ENCODE results near the gene MAP3K15. TPM values are rescaled to one million over a fixed set of nuclear protein-coding genes. Genes with fewer than 3 reads are reported as not detected.

Gene MAP3K15
- total RNA-seq, 1 experiment from 2014 or later, result not detected

DNA sequence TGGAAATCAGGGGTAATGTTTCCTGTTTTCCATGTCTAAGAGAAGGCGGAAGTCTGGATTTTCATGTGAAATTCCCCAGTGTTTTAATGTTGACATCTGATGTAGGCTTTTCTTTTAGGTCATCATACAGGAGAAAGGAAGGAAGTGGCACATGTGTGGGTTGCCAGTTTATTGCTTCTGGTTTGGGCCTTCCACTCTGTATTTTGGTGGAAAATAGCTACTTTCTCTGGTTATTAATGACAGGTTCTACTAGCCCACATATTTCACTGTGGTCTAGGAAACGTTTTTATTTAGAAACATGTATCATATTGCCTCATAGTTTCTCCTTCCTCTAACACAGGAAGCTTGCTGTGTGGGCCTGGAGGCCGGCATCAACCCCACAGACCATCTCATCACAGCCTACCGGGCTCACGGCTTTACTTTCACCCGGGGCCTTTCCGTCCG lies 164.3 kb downstream of the MAP3K15 start:
- DNase-seq, result no peak

DNA sequence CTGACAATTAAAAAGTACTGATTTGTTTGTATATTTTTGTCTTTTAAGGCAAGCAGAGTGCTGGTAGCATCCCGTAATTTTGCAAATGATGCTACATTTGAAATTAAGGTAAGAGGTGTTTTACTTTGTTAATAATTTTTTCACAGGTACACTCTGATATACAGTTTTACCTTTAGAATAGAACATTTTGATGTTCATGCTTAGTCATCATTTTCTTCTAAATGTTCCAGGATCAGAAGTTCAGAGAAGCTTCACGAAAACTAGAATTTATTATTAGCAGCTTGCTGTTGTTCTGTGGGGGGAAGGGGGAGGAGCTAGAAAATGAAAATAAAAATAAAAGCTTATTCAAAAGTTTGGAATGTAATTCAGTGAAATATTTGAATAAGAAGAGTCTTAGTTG lies 166.0 kb downstream of the MAP3K15 start:
- no peak overlapping the region for H3K4me3 ChIP-seq (ENCODE audit: low read length)
- no peak overlapping the region for H2AFZ ChIP-seq (ENCODE audit: low read length)
- H3K36me3 ChIP-seq (ENCODE audit: insufficient read depth, low read length), result peaks cover 6% of the 10 kb centered on the region; the same call in 1 of the 2 replicates
- no peak overlapping the region for H3K9ac ChIP-seq (ENCODE audit: low read length)
- peaks cover 4% of the 10 kb centered on the region; the same call in 1 of the 2 replicates for H4K20me1 ChIP-seq (ENCODE audit: insufficient read depth, low read depth, low read length)
- H3K27ac ChIP-seq (ENCODE audit: low read length), result no peak overlapping the region
- peaks cover 25% of the 10 kb centered on the region for H3K4me1 ChIP-seq (ENCODE audit: low read length)
- H3K9me2 ChIP-seq (replicated peaks; ENCODE audit: insufficient read depth, low read length), result no peaks in the 10 kb centered on the region
- no peak for DNase-seq
- no peak overlapping the region for H3K4me2 ChIP-seq (ENCODE audit: low read depth, low read length, poor library complexity, severe bottlenecking)
- no peaks in the 10 kb centered on the region for H3K27me3 ChIP-seq (ENCODE audit: low read length)
- H3K9me3 ChIP-seq (ENCODE audit: low read length), result no peaks in the 10 kb centered on the region
- H3K79me2 ChIP-seq (ENCODE audit: low read length), result peaks cover 44% of the 10 kb centered on the region

More for the DNA sequence above, 164.3 kb downstream of the MAP3K15 start:
- Histone ChIP-seq H4K20me1 (ENCODE audit: insufficient read depth, low read depth, low read length) (no peaks in the 10 kb centered on the region), H2AFZ (ENCODE audit: low read length) (no peak overlapping the region), H3K27me3 (ENCODE audit: low read length) (no peaks in the 10 kb centered on the region), H3K9me2 (replicated peaks; ENCODE audit: insufficient read depth, low read length) (no peaks in the 10 kb centered on the region), H3K79me2 (ENCODE audit: low read length) (peaks cover 27% of the 10 kb centered on the region), H3K9ac (ENCODE audit: low read length) (no peak overlapping the region), H3K4me3 (ENCODE audit: low read length) (no peak overlapping the region), H3K4me2 (ENCODE audit: low read depth, low read length, poor library complexity, severe bottlenecking) (no peak overlapping the region), H3K36me3 (ENCODE audit: insufficient read depth, low read length) (peaks cover 6% of the 10 kb centered on the region; the same call in 1 of the 2 replicates), H3K9me3 (ENCODE audit: low read length) (no peaks in the 10 kb centered on the region), H3K27ac (ENCODE audit: low read length) (no peak overlapping the region), H3K4me1 (ENCODE audit: low read length) (peaks cover 14% of the 10 kb centered on the region)

DNA sequence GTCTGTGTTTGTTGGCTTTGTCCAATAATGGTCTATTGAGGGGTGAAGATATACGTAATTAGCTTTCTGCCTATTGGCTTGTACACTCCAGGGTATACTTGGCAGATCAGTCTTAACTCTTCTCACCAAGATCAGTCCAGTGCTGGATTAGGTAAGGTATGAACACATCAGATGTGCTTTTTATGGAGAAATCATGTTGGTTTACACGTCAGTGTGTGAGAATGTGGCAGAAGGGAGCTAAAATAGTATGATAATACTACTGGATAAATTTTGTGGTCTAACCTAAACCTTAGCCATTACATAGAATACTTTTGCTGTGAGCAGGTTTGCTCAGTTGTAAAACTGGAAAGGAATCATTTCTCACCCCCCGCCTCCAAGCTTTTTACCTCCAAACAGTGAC lies 167.4 kb downstream of the MAP3K15 start:
- Histone ChIP-seq H3K79me2 (ENCODE audit: low read length) (peaks cover 47% of the 10 kb centered on the region), H2AFZ (ENCODE audit: low read length) (no peak overlapping the region), H3K4me3 (ENCODE audit: low read length) (no peak overlapping the region), H3K4me1 (ENCODE audit: low read length) (peaks cover 30% of the 10 kb centered on the region), H3K27me3 (ENCODE audit: low read length) (no peaks in the 10 kb centered on the region), H3K9me2 (replicated peaks; ENCODE audit: insufficient read depth, low read length) (no peaks in the 10 kb centered on the region), H3K4me2 (ENCODE audit: low read depth, low read length, poor library complexity, severe bottlenecking) (no peak overlapping the region), H3K9me3 (ENCODE audit: low read length) (no peaks in the 10 kb centered on the region), H3K36me3 (ENCODE audit: insufficient read depth, low read length) (peaks cover 6% of the 10 kb centered on the region; the same call in 1 of the 2 replicates), H4K20me1 (ENCODE audit: insufficient read depth, low read depth, low read length) (peaks cover 4% of the 10 kb centered on the region; the same call in 1 of the 2 replicates), H3K9ac (ENCODE audit: low read length) (no peak overlapping the region), H3K27ac (ENCODE audit: low read length) (no peak overlapping the region)
- DNase-seq, result no peak

DNA sequence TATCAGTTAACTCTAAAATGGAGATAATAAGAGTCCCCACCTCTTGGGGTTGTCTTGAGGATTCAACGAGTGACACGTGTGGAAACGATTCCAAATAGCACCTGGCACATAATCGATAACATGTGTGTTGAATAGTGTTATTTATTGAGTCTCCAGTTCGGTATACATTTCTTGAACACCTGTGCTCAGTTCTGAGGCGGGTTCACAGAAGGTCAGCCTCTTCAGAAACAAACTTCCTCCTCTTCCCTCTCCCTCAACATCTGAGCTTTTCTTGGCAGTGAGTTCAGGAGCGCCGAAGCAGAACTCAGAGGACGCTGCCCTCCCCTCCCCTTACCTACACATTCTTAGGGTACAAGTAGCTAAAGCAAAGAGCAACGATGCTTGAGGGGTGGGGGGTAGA lies 170.6 kb downstream of the MAP3K15 start:
- Histone ChIP-seq H3K9me2 (replicated peaks; ENCODE audit: insufficient read depth, low read length) (no peaks in the 10 kb centered on the region), H3K4me1 (ENCODE audit: low read length) (peaks cover 28% of the 10 kb centered on the region), H3K9ac (ENCODE audit: low read length) (peak overlapping the region; percentile 78), H3K4me2 (ENCODE audit: low read depth, low read length, poor library complexity, severe bottlenecking) (peak overlapping the region; percentile 68), H3K27me3 (ENCODE audit: low read length) (no peaks in the 10 kb centered on the region), H3K36me3 (ENCODE audit: insufficient read depth, low read length) (no peaks in the 10 kb centered on the region), H3K4me3 (ENCODE audit: low read length) (peak overlapping the region; percentile 78), H4K20me1 (ENCODE audit: insufficient read depth, low read depth, low read length) (peaks cover 4% of the 10 kb centered on the region; the same call in 1 of the 2 replicates), H2AFZ (ENCODE audit: low read length) (no peak overlapping the region), H3K27ac (ENCODE audit: low read length) (no peak overlapping the region), H3K9me3 (ENCODE audit: low read length) (no peaks in the 10 kb centered on the region), H3K79me2 (ENCODE audit: low read length) (peaks cover 47% of the 10 kb centered on the region)
- peak; percentile 36 for DNase-seq

DNA sequence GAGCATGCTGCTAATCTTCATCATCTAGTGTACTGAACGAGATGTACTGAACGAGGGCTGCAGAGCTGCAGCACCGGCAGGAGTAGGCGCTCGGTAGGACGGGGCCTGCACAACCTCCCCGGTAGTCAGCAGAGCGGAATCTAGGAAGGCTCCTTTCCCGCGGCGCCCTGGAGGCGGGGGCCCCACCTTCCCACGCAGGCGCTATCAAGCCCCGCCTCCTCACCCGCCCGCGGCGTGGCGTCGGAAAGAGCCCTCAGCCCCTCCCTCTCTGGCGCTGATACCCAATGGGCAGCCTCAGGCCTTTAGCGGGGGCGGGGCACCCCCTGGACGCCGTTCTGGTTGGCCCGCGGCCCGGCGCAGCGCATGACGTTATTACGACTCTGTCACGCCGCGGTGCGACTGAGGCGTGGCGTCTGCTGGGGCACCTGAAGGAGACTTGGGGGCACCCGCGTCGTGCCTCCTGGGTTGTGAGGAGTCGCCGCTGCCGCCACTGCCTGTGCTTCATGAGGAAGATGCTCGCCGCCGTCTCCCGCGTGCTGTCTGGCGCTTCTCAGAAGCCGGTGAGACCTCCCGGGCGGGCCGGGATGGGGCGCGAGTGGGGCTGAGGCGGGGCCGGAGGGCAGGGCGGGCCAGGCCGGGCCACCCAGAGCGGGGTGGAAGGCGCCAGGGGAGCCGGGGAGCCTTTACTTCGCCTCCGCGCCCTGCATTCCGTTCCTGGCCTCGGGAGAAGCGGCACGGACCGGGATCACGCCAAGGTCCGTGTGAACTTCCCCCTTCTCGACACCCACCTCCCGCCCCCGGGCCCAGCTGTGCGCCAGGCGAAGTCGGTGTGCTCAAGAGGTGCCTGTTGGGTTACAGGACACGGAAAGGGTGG lies 171.5 kb downstream of the MAP3K15 start, which contains the start of gene PDHA1:
PDHA1 (plus strand) TSS at position 393 of the 874 bp plus-strand sequence; CDS start at position 504, 111 bp downstream.
- Histone ChIP-seq H3K27ac (ENCODE audit: low read length) (peak within 1 kb of the TSS; percentile 42; the same call in 1 of the 2 replicates), H3K9me3 (ENCODE audit: low read length) (no peaks in the 10 kb centered on the region), H3K9me2 (replicated peaks; ENCODE audit: insufficient read depth, low read length) (no peaks in the 10 kb centered on the region), H3K4me2 (ENCODE audit: low read depth, low read length, poor library complexity, severe bottlenecking) (peak within 1 kb of the TSS; percentile 72), H4K20me1 (ENCODE audit: insufficient read depth, low read depth, low read length) (peaks cover 4% of the 10 kb centered on the region; the same call in 1 of the 2 replicates), H3K27me3 (ENCODE audit: low read length) (no peaks in the 10 kb centered on the region), H3K4me1 (ENCODE audit: low read length) (peaks cover 28% of the 10 kb centered on the region), H3K4me3 (ENCODE audit: low read length) (peak within 1 kb of the TSS; percentile 78), H3K36me3 (ENCODE audit: insufficient read depth, low read length) (no peaks in the 10 kb centered on the region), H2AFZ (ENCODE audit: low read length) (peak within 1 kb of the TSS; percentile 9; the same call in 1 of the 2 replicates), H3K9ac (ENCODE audit: low read length) (peak within 1 kb of the TSS; percentile 78), H3K79me2 (ENCODE audit: low read length) (peaks cover 44% of the 10 kb centered on the region)
- DNase-seq, result peak; percentile 96

DNA sequence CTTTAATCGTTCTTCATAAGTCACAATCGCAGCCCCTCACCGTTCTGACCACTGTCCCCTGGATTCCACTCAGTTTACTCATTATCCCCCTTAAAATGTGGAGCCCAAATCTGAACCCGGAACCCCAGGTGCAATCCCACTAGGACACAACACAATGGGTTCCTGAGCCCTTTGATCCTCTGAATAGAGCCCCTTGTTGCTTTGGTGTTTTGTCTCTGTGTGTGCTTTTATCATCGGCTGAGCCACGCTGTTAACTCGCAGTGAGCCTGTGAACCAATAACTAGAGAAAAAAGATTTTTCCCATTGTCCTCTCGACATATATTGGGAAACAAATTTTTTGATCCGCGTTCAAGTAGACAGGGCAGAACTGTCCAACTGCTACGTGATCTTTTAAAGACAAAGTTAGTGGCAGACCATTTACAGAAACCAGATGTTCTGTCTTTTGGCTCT lies 172.2 kb downstream of the MAP3K15 start:
- Histone ChIP-seq H3K9me3 (ENCODE audit: low read length) (no peaks in the 10 kb centered on the region), H3K4me1 (ENCODE audit: low read length) (peaks cover 28% of the 10 kb centered on the region), H3K4me3 (ENCODE audit: low read length) (peak overlapping the region; percentile 78), H2AFZ (ENCODE audit: low read length) (0 out of 2 replicates have a peak overlapping the region, but pooled peaks have one; percentile 9), H3K27ac (ENCODE audit: low read length) (peak overlapping the region; percentile 42; the same call in 1 of the 2 replicates), H3K4me2 (ENCODE audit: low read depth, low read length, poor library complexity, severe bottlenecking) (peak overlapping the region; percentile 72), H4K20me1 (ENCODE audit: insufficient read depth, low read depth, low read length) (peaks cover 4% of the 10 kb centered on the region; the same call in 1 of the 2 replicates), H3K36me3 (ENCODE audit: insufficient read depth, low read length) (no peaks in the 10 kb centered on the region), H3K9ac (ENCODE audit: low read length) (peak overlapping the region; percentile 69), H3K79me2 (ENCODE audit: low read length) (peaks cover 41% of the 10 kb centered on the region), H3K27me3 (ENCODE audit: low read length) (no peaks in the 10 kb centered on the region), H3K9me2 (replicated peaks; ENCODE audit: insufficient read depth, low read length) (no peaks in the 10 kb centered on the region)
- peak; percentile 45 for DNase-seq

DNA sequence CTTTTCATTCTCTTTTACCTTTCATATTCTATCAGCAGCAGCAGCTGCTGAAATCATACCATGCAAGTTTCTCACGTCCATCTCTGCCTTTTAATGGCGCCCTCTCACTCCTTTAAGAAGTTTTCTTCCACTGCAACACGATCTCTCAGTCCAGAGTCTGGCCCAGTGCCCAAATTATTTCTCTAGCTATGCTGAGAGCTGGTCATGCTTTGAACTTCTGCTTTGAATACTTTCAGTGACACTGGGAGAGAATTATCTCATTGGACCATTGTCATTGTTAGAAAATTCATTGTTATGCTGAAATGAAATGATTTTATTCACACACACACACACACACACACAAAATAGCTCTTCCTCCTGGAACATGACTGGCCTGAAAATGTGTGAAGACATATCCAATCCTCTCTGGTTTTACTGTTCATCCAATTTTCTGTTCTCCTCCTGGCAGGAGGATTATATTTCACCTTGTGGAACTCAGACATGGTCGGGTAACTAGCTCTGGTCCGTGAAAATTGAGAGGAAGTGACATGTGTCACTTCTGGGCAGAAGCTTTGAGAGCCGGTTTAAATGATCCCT lies 172.9 kb downstream of the MAP3K15 start:
- Histone ChIP-seq H2AFZ (ENCODE audit: low read length) (peak overlapping the region; percentile 7; the same call in 1 of the 2 replicates), H3K9ac (ENCODE audit: low read length) (peak overlapping the region; percentile 69), H3K4me2 (ENCODE audit: low read depth, low read length, poor library complexity, severe bottlenecking) (peak overlapping the region; percentile 72), H3K9me2 (replicated peaks; ENCODE audit: insufficient read depth, low read length) (no peaks in the 10 kb centered on the region), H3K9me3 (ENCODE audit: low read length) (no peaks in the 10 kb centered on the region), H3K79me2 (ENCODE audit: low read length) (peaks cover 34% of the 10 kb centered on the region), H4K20me1 (ENCODE audit: insufficient read depth, low read depth, low read length) (peaks cover 4% of the 10 kb centered on the region; the same call in 1 of the 2 replicates), H3K4me3 (ENCODE audit: low read length) (peak overlapping the region; percentile 78; the same call in 1 of the 2 replicates), H3K27ac (ENCODE audit: low read length) (peak overlapping the region; percentile 25; the same call in 1 of the 2 replicates), H3K27me3 (ENCODE audit: low read length) (no peaks in the 10 kb centered on the region), H3K4me1 (ENCODE audit: low read length) (peaks cover 28% of the 10 kb centered on the region), H3K36me3 (ENCODE audit: insufficient read depth, low read length) (no peaks in the 10 kb centered on the region)
- peak; percentile 77 for DNase-seq

Measured in Karpas-422 (cell line).